ENCODE results near the gene SLC9A2.

SLC9A2 gene

DNA sequence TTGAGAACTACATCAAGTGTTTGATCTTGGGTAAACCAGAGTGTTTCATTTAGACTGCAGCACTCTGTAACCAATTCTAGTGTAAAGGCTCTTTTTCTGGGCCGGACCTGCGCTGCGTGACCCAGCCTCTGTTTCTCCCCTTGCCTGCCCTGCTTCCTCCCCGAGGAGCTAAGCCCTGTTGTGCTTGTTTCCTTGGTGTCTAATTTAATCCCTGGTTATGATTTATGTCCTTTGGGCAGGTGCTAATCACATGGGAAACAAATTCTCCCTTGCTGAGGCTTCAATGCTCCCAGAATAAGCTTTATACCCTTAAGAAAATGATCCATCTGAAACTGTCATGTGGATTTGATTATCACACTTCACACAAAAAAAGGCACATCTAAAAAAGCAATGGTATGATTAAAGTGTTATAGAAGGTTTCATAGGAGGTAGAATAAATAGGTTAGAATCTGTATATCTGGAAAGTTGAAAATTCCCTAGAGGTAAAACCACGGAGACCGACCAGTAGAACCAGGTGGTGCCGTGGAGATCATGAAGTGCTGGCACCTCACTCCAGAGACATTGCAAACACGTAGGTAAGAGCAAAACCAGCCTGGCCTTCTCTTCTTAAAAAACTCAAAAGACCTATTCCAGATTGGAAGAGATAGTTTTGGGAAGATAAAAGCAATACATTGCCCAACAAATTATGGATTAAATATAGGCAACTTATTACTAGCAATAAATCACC is 31.0 kb upstream of the SLC9A2 start:
- TF ChIP-seq, protein P1, sequence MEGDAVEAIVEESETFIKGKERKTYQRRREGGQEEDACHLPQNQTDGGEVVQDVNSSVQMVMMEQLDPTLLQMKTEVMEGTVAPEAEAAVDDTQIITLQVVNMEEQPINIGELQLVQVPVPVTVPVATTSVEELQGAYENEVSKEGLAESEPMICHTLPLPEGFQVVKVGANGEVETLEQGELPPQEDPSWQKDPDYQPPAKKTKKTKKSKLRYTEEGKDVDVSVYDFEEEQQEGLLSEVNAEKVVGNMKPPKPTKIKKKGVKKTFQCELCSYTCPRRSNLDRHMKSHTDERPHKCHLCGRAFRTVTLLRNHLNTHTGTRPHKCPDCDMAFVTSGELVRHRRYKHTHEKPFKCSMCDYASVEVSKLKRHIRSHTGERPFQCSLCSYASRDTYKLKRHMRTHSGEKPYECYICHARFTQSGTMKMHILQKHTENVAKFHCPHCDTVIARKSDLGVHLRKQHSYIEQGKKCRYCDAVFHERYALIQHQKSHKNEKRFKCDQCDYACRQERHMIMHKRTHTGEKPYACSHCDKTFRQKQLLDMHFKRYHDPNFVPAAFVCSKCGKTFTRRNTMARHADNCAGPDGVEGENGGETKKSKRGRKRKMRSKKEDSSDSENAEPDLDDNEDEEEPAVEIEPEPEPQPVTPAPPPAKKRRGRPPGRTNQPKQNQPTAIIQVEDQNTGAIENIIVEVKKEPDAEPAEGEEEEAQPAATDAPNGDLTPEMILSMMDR (IDR thresholded peaks at IDR 0.05; ENCODE audit: control insufficient read depth, insufficient read depth, low read depth, low read length, missing control alignments): no peak
- H3K4me3 ChIP-seq (ENCODE audit: control insufficient read depth, low read depth, low read length): no peak overlapping the region
- no peak for DNase-seq (ENCODE audit: low read depth)

DNA sequence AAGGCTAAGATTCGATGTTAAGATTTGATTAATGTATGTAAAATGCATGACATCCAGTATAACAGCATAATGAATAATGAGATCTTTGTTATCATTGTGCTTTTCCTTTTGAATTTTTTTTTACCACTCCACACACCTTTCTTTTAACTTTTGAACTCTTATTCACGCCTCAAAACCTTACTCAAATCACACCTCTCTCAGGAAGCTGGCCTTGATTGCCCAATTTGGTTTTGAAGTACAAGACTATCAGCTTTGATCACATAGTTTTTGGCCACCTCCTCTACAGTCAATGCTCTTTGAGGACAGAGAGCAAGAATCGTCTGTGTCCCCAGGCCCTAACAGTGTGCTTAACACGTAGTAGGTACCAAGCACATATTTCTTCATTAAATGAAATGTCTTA is 29.9 kb upstream of the SLC9A2 start:
- H3K4me3 ChIP-seq (ENCODE audit: control insufficient read depth, low read depth, low read length): no peak overlapping the region
- TF ChIP-seq, protein P1 (IDR thresholded peaks at IDR 0.05; ENCODE audit: control insufficient read depth, insufficient read depth, low read depth, low read length, missing control alignments): no peak
- DNase-seq (ENCODE audit: low read depth): no peak

DNA sequence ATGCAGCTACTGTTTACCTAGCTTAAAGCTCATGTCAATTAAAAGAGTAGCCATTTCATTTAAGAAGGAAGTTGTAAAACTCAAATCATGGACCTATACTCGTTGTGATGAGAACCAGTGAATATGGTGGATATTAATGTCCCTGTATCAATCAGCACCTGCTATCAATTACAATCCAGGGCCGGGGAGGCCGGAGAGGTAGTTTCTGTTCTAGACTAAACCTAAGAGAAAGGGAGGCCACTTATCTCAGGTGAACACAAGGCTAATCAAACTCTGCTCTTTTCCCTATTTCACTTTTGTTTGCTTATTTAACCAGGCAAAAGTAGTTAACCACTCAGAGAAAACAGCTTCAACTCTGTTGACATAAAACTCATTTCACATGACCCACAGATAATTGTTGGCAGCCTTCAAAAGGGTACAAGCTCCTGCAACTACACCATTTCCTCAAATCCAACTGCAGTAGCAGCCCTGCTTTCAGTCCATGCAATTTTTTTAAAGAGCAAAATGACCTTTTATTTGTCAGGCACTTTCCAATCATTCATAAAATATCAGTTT is 27.8 kb upstream of the SLC9A2 start:
- TF ChIP-seq, protein P1 (IDR thresholded peaks at IDR 0.05; ENCODE audit: control insufficient read depth, insufficient read depth, low read depth, low read length, missing control alignments): no peak
- no peak for DNase-seq (ENCODE audit: low read depth)
- H3K4me3 ChIP-seq (ENCODE audit: control insufficient read depth, low read depth, low read length): no peak overlapping the region

DNA sequence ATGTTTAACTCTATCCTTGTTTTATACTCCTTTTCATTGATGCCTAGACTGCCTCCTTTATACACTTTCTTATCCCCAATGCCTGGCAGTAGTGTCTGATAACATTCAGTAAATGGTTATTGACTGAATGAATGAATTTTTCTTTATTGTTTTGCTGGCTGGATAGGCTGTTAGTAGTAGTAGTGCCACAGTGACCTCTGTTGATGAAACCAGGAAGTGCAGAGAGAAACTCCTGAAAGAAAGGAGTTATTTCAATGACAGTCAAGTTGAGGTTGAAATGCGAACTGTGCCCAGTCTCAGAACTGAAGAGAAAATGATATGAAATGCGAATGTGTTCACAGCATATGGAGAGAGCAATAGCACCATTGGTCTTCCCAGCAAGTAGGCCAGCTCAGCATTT is 26.8 kb upstream of the SLC9A2 start:
- TF ChIP-seq, protein P1 (IDR thresholded peaks at IDR 0.05; ENCODE audit: control insufficient read depth, insufficient read depth, low read depth, low read length, missing control alignments): peak; percentile 40
- no peak overlapping the region for H3K4me3 ChIP-seq (ENCODE audit: control insufficient read depth, low read depth, low read length)
- no peak for DNase-seq (ENCODE audit: low read depth)

DNA sequence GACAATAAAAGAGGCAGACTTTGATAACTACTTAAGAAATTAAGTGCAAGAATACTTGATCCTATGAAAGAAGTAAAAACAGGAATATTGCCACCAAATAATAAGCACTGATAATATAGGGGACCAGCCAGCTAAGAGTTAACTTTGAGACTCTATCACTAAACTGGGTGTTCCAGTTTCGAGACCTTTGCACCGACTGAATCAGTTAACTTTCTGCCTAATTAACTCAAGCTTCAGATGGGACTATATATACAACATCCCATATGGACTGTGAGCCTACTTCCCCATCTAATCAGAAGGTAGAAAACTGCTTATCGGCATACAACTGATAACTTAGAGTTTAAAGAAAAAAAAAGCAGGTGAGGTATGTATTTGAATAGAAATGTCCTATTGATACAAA is 25.8 kb upstream of the SLC9A2 start:
- TF ChIP-seq, protein P1 (IDR thresholded peaks at IDR 0.05; ENCODE audit: control insufficient read depth, insufficient read depth, low read depth, low read length, missing control alignments): no peak
- no peak overlapping the region for H3K4me3 ChIP-seq (ENCODE audit: control insufficient read depth, low read depth, low read length)
- DNase-seq (ENCODE audit: low read depth): no peak

DNA sequence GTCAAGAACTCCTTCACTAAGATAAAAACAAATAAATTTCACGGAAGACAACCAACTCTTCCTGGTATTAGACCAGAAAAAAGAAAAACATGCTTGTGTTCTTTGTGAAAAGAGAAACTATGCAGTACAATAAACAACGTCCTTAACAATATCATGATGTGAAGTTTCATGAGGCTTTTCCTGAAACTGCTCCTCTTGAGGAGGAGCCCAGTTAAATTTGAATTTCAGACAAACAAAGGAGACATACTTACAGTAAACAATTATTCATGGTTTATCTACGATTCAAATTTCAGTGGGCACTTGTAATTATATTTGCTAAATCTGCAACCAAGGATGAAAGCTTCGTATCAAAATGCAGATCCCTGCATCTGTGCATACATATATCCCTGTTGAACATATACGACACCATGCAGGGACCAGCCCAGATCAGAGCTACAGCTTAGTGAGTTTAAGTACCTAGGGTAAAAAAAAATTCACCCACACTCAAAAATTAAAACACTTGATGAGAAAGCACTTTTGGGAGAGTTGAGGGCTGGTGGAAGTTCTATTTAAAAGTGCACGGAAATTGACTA is 24.8 kb upstream of the SLC9A2 start:
- H3K4me3 ChIP-seq (ENCODE audit: control insufficient read depth, low read depth, low read length): no peak overlapping the region

More for the DNA sequence above, 24.8 kb upstream of the SLC9A2 start:
- TF ChIP-seq, protein P1 (IDR thresholded peaks at IDR 0.05; ENCODE audit: control insufficient read depth, insufficient read depth, low read depth, low read length, missing control alignments): no peak
- no peak for DNase-seq (ENCODE audit: low read depth)

Measured in AG09309 (cell line).